ENCODE data around the gene SCAND1.

GRCh38 chr20:35947489-35947888 is 6.8 kb downstream of the SCAND1 start:
- no peak for TF ChIP-seq GABPA (IDR thresholded peaks at IDR 0.05; ENCODE audit: low read depth)
- peak; percentile 37 for TF ChIP-seq CTCF (IDR thresholded peaks at IDR 0.05; ENCODE audit: insufficient read depth, low read length)
- no peak for TF ChIP-seq POLR2AphosphoS5 (IDR thresholded peaks at IDR 0.05; ENCODE audit: low read depth)
- TF ChIP-seq, protein P1, sequence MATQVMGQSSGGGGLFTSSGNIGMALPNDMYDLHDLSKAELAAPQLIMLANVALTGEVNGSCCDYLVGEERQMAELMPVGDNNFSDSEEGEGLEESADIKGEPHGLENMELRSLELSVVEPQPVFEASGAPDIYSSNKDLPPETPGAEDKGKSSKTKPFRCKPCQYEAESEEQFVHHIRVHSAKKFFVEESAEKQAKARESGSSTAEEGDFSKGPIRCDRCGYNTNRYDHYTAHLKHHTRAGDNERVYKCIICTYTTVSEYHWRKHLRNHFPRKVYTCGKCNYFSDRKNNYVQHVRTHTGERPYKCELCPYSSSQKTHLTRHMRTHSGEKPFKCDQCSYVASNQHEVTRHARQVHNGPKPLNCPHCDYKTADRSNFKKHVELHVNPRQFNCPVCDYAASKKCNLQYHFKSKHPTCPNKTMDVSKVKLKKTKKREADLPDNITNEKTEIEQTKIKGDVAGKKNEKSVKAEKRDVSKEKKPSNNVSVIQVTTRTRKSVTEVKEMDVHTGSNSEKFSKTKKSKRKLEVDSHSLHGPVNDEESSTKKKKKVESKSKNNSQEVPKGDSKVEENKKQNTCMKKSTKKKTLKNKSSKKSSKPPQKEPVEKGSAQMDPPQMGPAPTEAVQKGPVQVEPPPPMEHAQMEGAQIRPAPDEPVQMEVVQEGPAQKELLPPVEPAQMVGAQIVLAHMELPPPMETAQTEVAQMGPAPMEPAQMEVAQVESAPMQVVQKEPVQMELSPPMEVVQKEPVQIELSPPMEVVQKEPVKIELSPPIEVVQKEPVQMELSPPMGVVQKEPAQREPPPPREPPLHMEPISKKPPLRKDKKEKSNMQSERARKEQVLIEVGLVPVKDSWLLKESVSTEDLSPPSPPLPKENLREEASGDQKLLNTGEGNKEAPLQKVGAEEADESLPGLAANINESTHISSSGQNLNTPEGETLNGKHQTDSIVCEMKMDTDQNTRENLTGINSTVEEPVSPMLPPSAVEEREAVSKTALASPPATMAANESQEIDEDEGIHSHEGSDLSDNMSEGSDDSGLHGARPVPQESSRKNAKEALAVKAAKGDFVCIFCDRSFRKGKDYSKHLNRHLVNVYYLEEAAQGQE (IDR thresholded peaks at IDR 0.05; ENCODE audit: insufficient replicate concordance, low read depth), result no peak
